ENCODE measurements around the gene CPN1.

DNA sequence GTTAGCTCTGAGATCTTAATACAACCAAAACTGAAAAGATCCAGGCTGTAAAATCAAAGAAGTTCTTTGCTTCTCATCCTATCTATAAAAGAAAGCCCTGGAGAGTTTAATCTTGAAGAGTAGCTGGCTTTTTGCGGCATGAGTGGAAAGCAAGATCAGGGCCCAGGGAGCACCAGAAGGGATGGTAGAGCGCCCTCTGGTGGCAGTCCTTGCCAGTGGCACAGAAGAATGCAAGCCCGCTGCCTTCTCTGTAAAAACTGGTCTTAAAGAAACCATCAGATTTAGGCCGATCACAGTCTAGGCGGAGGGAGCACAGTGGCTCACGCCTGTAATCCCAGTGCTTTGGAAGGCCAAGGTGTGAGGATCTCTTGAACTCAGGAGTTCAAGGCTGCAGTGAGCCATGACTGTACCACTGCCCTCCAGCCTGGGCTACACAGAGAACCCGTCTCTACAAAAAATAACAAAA is 35.6 kb downstream of the CPN1 start:
- TF ChIP-seq EP300 (IDR thresholded peaks at IDR 0.05) (no peak), POLR2A (IDR thresholded peaks at IDR 0.05; ENCODE audit: low read depth) (no peak)

Measured in esophagus muscularis mucosa (tissue), 2 donors.